RWPE1 (cell line): ENCODE results near the gene FAM8A1.

Experiments used
- CTCF ChIA-PET: fragments of 350-600 bp; sonication (Branson Sonifier 250); formaldehyde crosslinking; extraction: SDS; loops from one replicate; lab custom pipeline; 2021; lab: Yijun Ruan, JAX
- POLR2A ChIA-PET: fragments of 400-600 bp; formaldehyde crosslinking; extraction: SDS; loops from one replicate; lab custom pipeline; 2020; ENCODE audit warnings: antibody characterized with exemption; ENCODE audit not compliant: low non-redundant PET; lab: Yijun Ruan, JAX
- DNase-seq: peaks from one replicate; pipeline ENCODE4 v3.0.0; 2012; ENCODE audit warnings: low spot score
- H3K27ac ChIP-seq: fragments of 450-650 bp; 2 replicates; pipeline ENCODE4 v1.5.1; 2017
- CTCF ChIP-seq: fragments of 450-650 bp; conservative IDR thresholded peaks from 2 replicates; pipeline ENCODE4 v1.5.1; 2017; ENCODE audit warnings: low read depth, mild to moderate bottlenecking

Gene FAM8A1

GRCh38 chr6:17599877-17600526 is at the start of gene FAM8A1:
FAM8A1 (plus strand) TSS chr6:17600302; CDS start chr6:17600410, 108 bp downstream.
- peak within 1 kb of the TSS; percentile 78 for H3K27ac ChIP-seq
- TF ChIP-seq CTCF, result peak; percentile 23; the same call in 1 of the 2 replicates
- POLR2A ChIA-PET, result interaction anchor here (0.6 to 0.7 kb wide), 3 partner anchors 107 to 410 kb away, joined by 3 to 5 read pairs (median 3); partner anchors contain the start of gene NUP153
- CTCF ChIA-PET, result interaction anchor here (0.6 to 0.8 kb wide), 2 partner anchors 16 to 215 kb away, joined by 3 read pairs; no protein-coding TSS in a partner anchor
- DNase-seq, result peak; percentile 90

- no peak for TF ChIP-seq CTCF
- no peak for DNase-seq
- ChIA-PET POLR2A (no interaction called here), CTCF (no interaction called here)
- no peak overlapping the region for H3K27ac ChIP-seq
Observed at GRCh38 chr6:17551383-17551958, 48.6 kb upstream of the FAM8A1 start.

GRCh38 chr6:17552861-17553260 is 47.2 kb upstream of the FAM8A1 start:
- no peak overlapping the region for H3K27ac ChIP-seq
- TF ChIP-seq CTCF, result no peak
- ChIA-PET POLR2A (no interaction called here), CTCF (no interaction called here)
- DNase-seq, result no peak

- DNase-seq, result no peak
- TF ChIP-seq CTCF, result no peak
- CTCF ChIA-PET, result no interaction called here
- no peak overlapping the region for H3K27ac ChIP-seq
- POLR2A ChIA-PET, result no interaction called here
Observed at GRCh38 chr6:17556014-17556413, 44.1 kb upstream of the FAM8A1 start.

GRCh38 chr6:17562636-17563035 is 37.5 kb upstream of the FAM8A1 start:
- ChIA-PET CTCF (no interaction called here), POLR2A (no interaction called here)
- no peak overlapping the region for H3K27ac ChIP-seq
- DNase-seq, result no peak
- TF ChIP-seq CTCF, result no peak

GRCh38 chr6:17565399-17565798 is 34.7 kb upstream of the FAM8A1 start:
- no peak for TF ChIP-seq CTCF
- no peak for DNase-seq
- no peak overlapping the region for H3K27ac ChIP-seq
- CTCF ChIA-PET, result interaction anchor here (0.7 kb wide), 1 partner anchor 84 kb away, joined by 4 read pairs; no protein-coding TSS in a partner anchor
- POLR2A ChIA-PET, result no interaction called here
